Keratinocyte (primary cell): ENCODE data around the gene OR13C9. TPM values are rescaled to one million over a fixed set of nuclear protein-coding genes. Genes with fewer than 3 reads are reported as not detected.
"Not testable (repeated sequence)": the region's sequence is repeated elsewhere in the genome, so short reads cannot be mapped to it uniquely, and the experiment has no call there.

ENCODE experiments used
- DNase-seq: peaks from one replicate; pipeline ENCODE4 v3.0.0-alpha.2; 2011; ENCODE audit warnings: low read depth, missing footprints, low spot score
- FAIRE-seq: peaks from 2 replicates; lab custom pipeline; 2011; peaks lifted over from hg19 to GRCh38; lab: Jason Lieb, UNC
- H2AFZ ChIP-seq: 2 replicates; pipeline ENCODE4 v1.6.0; 2012; ENCODE audit warnings: low read length, control low read depth, inconsistent platforms; ENCODE audit not compliant: control insufficient read depth
- H3K27ac ChIP-seq: 2 replicates; pipeline ENCODE4 v1.5.1; 2011; ENCODE audit warnings: low read length; ENCODE audit not compliant: control insufficient read depth, insufficient read depth
- H3K27me3 ChIP-seq: 3 replicates; pipeline ENCODE4 v1.6.0; 2011; ENCODE audit warnings: low read length; ENCODE audit not compliant: control insufficient read depth, insufficient read depth; ENCODE audit errors: extremely low read depth
- H3K36me3 ChIP-seq, 2 experiments: 2 replicates in 1 of 2; 3 replicates in 1 of 2; pipeline ENCODE4 v1.5.1; 2011; ENCODE audit warnings: low read length in 2 of 2, mild to moderate bottlenecking in 1 of 2; ENCODE audit not compliant: control insufficient read depth in 2 of 2, insufficient read depth in 2 of 2; ENCODE audit errors: extremely low read depth in 1 of 2
- H3K4me1 ChIP-seq: 3 replicates; pipeline ENCODE4 v1.5.1; 2011; ENCODE audit warnings: low read length; ENCODE audit not compliant: control insufficient read depth, insufficient read depth; ENCODE audit errors: extremely low read depth
- H3K4me2 ChIP-seq: 3 replicates; pipeline ENCODE4 v1.6.0; 2011; ENCODE audit warnings: low read depth, low read length; ENCODE audit not compliant: control insufficient read depth, insufficient read depth; ENCODE audit errors: extremely low read depth
- H3K4me3 ChIP-seq, 3 experiments: fragments of 200-600 bp in 1 of 3; sonication (generic) in 1 of 3; 2 replicates in 2 of 3; 3 replicates in 1 of 3; pipeline ENCODE4 v1.5.1; 2011 to 2016; ENCODE audit warnings: low read length in 3 of 3, mild to moderate bottlenecking in 3 of 3, control low read depth in 2 of 3, inconsistent platforms in 1 of 3, low read depth in 1 of 3, mixed read lengths in 1 of 3, mixed run types in 1 of 3, moderate library complexity in 1 of 3; ENCODE audit not compliant: control insufficient read depth in 2 of 3, insufficient read depth in 2 of 3; ENCODE audit errors: extremely low read depth in 1 of 3
- H3K79me2 ChIP-seq: 2 replicates; pipeline ENCODE4 v1.6.0; 2012; ENCODE audit warnings: low read length; ENCODE audit not compliant: control insufficient read depth, insufficient read depth
- H3K9ac ChIP-seq: 3 replicates; pipeline ENCODE4 v1.6.0; 2011; ENCODE audit warnings: low read length; ENCODE audit not compliant: control insufficient read depth, insufficient read depth; ENCODE audit errors: extremely low read depth
- H3K9me1 ChIP-seq: 3 replicates; pipeline ENCODE4 v1.6.0; 2011; ENCODE audit warnings: low read length; ENCODE audit not compliant: control insufficient read depth, insufficient read depth; ENCODE audit errors: extremely low read depth
- H3K9me3 ChIP-seq: 2 replicates; pipeline ENCODE4 v1.5.1; 2012; ENCODE audit warnings: low read depth, low read length; ENCODE audit not compliant: control insufficient read depth
- H4K20me1 ChIP-seq: 3 replicates; pipeline ENCODE4 v1.6.0; 2011; ENCODE audit warnings: low read length; ENCODE audit not compliant: control insufficient read depth, insufficient read depth; ENCODE audit errors: extremely low read depth
- CTCF ChIP-seq, 3 experiments: IDR thresholded peaks in 1 of 3; conservative IDR thresholded peaks in 1 of 3; optimal IDR thresholded peaks in 1 of 3; 2 replicates in 2 of 3; 3 replicates in 1 of 3; pipeline versions ENCODE3 to v1.5.1; 2011; ENCODE audit warnings: low read length in 3 of 3, mild to moderate bottlenecking in 3 of 3, moderate library complexity in 2 of 3, control low read depth in 1 of 3, inconsistent platforms in 1 of 3; ENCODE audit not compliant: insufficient read depth in 2 of 3; ENCODE audit errors: extremely low read depth in 1 of 3
- EZH2 ChIP-seq: IDR thresholded peaks from one replicate; pipeline ENCODE4 v1.6.1; 2012; ENCODE audit warnings: inconsistent platforms, mild to moderate bottlenecking, low read length, moderate library complexity
- dilution Hi-C: fragments of 300-500 bp; cut with MboI; formaldehyde crosslinking; loops from one replicate; pipeline ENCODE4 v1.7.0; 2020; ENCODE audit warnings: low sequenced_read_pairs; ENCODE audit not compliant: extremely low pct_ligation_motif_present
- polyA plus RNA-seq, 5 experiments: library from polyadenylated mRNA; depleted of rRNA in 3 of 5; stranded (reverse) in 3 of 5; stranded (forward) in 1 of 5; unstranded in 1 of 5; fragments of >200 nt; gene quantifications; 1 replicate in 1 of 5; 2 replicates in 3 of 5; 3 replicates in 1 of 5; pipeline versions ENCODE4 v1.2.1 to v1.2.3, GENCODE V29; 2011 to 2012; ENCODE audit warnings: missing spikeins in 2 of 5, low read depth in 1 of 5, low replicate concordance in 1 of 5

The OR13C9 gene
- polyA plus RNA-seq, 1 donor (not counting 4 experiments of a cell fraction or from before 2014, with no cell fraction given) = not detected

GRCh38 chr9:104608336-104608735 lies 9.7 kb downstream of the OR13C9 start:
- no peaks in the 10 kb centered on the region for H3K27me3 ChIP-seq
- FAIRE-seq (no peak), DNase-seq (no peak)
- H3K27ac ChIP-seq = no peak overlapping the region
- H2AFZ ChIP-seq = no peak overlapping the region
- no peak overlapping the region for H3K4me2 ChIP-seq
- dilution Hi-C loops = no loop called here
- no peaks in the 10 kb centered on the region for H3K4me1 ChIP-seq
- no peaks in the 10 kb centered on the region for H3K36me3 ChIP-seq
- H3K4me3 ChIP-seq = no peak overlapping the region
- no peaks in the 10 kb centered on the region for H3K9me3 ChIP-seq
- no peaks in the 10 kb centered on the region for H3K9me1 ChIP-seq
- H4K20me1 ChIP-seq = no peaks in the 10 kb centered on the region
- no peak overlapping the region for H3K9ac ChIP-seq
- TF ChIP-seq CTCF (optimal IDR thresholded peaks at IDR 0.05 in 1 of 3, IDR thresholded peaks at IDR 0.05 in 1 of 3, conservative IDR thresholded peaks at IDR 0.05 in 1 of 3; ENCODE audit: extremely low read depth in 1 of 3, insufficient read depth in 2 of 3, low read length in 3 of 3) (peak in 1 of 3 experiments; percentile 8), EZH2 (no peak)
- no peaks in the 10 kb centered on the region for H3K79me2 ChIP-seq

- H3K27me3 ChIP-seq = no peaks in the 10 kb centered on the region
- no peak overlapping the region for H3K4me2 ChIP-seq
- no peaks in the 10 kb centered on the region for H3K79me2 ChIP-seq
- no peaks in the 10 kb centered on the region for H3K36me3 ChIP-seq
- no peaks in the 10 kb centered on the region for H3K9me3 ChIP-seq
- H3K9me1 ChIP-seq = no peaks in the 10 kb centered on the region
- H4K20me1 ChIP-seq = no peaks in the 10 kb centered on the region
- DNase-seq (no peak), FAIRE-seq (no peak)
- TF ChIP-seq EZH2 = no peak
- no peak for TF ChIP-seq CTCF (optimal IDR thresholded peaks at IDR 0.05 in 1 of 3, IDR thresholded peaks at IDR 0.05 in 1 of 3, conservative IDR thresholded peaks at IDR 0.05 in 1 of 3; ENCODE audit: extremely low read depth in 1 of 3, insufficient read depth in 2 of 3, low read length in 3 of 3)
- H3K4me1 ChIP-seq = no peaks in the 10 kb centered on the region
- H2AFZ ChIP-seq = no peak overlapping the region
- dilution Hi-C loops = no loop called here
- H3K27ac ChIP-seq = no peak overlapping the region
- H3K9ac ChIP-seq = no peak overlapping the region
- H3K4me3 ChIP-seq = no peak overlapping the region
Observed at GRCh38 chr9:104606152-104606551, 11.9 kb downstream of the OR13C9 start.

GRCh38 chr9:104605527-104605926 lies 12.5 kb downstream of the OR13C9 start, which contains the start of gene OR13C2:
Gene OR13C2 (minus strand): TSS chr9:104605627. CDS start chr9:104605627, 0 bp downstream.
- H3K4me3 ChIP-seq, H3K9ac ChIP-seq, FAIRE-seq, H3K9me1 ChIP-seq, H4K20me1 ChIP-seq, H3K27me3 ChIP-seq, H3K27ac ChIP-seq, H2AFZ ChIP-seq, H3K4me2 ChIP-seq, DNase-seq, H3K79me2 ChIP-seq, dilution Hi-C loops, H3K36me3 ChIP-seq, H3K9me3 ChIP-seq, H3K4me1 ChIP-seq: not testable (repeated sequence)
